GM21360 (cell line): Measurements from ENCODE around the gene FLAD1.

Experiments
- ATAC-seq: cut with Tn5 transposase; IDR thresholded peaks from one replicate; pipeline ENCODE4 v1.9.1; 2021; ENCODE audit warnings: mild to moderate bottlenecking, moderate library complexity; ENCODE audit not compliant: unreplicated experiment

The FLAD1 gene

DNA sequence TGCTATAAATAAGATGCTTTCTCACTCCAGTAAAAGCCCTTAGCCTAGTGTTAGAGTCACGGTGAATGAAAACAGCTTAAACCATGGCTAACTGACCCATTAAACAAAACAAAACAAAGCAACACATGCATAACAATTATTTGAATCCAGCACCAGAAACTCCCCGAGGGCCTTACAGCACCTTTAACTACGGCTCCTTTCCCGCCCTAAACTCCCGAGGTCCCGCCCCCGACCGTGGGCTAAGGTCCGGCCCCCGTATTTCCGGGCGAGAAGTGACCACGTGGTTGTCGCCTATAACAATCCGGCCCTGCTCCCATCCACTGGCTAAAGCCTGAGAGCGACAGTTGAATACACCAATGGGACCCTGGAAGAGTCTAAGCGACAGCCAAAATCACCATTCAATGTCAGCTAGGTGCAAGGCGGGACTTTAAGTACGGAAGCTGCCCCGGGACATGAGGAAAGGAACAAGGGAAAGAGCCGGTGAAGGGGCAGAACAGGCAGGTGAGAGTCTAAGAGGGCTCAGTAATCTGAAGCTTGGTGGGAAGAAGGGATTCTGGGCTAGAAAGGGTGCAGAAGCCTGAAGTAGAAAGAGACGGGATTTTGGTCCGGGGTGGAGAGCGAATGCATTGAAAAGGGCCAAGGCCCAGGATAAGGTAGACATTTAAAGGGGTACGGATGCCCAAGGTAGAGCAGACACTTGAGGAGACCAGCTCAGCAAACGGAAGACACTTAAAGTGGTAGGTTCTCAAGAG, at the start of gene FLAD1:
TSS of gene FLAD1 (plus strand) at position 448 of the 752 bp plus-strand sequence. CDS start 351 bp downstream, outside the sequence.
- peak; percentile 92 for ATAC-seq

- ATAC-seq = no peak
Observed at GRCh38 chr1:154934358-154934948, 48.7 kb upstream of the FLAD1 start.

DNA sequence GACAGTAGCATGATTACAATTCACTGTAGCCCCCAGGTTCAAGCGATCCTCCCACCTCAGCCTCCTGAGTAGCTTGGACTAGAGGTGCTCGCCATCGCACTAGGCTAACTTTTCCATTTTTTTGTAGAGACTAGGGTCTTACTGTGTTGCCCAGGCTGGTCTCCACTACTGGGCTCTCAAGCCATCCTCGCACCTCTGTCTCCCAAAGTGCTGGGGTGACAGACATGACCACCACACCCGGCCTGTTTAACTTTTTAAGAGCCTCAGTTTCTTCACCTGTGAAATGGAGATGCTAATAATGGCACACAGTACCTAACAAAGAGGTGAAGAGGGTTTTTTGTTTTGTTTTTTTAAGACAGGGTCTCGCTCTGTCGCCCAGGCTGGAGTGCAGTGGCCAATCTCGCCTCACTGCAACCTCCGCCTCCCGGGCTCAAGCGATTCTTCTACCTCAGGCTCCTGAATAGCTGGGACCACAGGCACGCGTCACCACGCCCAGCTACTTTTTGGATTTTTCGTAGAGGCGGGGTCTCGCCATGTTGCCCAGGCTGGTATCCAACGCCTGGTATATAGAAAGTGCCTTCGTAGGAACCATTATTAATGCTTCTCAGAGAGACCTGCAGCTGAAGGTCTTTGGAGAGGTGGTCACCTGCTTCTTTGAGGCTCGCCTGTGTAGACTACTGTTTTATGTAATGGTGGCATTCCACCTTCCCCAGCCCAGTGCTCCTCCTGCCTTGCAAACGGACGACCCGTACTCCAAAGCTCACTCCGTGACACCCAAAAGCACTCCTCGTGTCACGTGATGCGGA, 47.2 kb upstream of the FLAD1 start:
- no peak for ATAC-seq

DNA sequence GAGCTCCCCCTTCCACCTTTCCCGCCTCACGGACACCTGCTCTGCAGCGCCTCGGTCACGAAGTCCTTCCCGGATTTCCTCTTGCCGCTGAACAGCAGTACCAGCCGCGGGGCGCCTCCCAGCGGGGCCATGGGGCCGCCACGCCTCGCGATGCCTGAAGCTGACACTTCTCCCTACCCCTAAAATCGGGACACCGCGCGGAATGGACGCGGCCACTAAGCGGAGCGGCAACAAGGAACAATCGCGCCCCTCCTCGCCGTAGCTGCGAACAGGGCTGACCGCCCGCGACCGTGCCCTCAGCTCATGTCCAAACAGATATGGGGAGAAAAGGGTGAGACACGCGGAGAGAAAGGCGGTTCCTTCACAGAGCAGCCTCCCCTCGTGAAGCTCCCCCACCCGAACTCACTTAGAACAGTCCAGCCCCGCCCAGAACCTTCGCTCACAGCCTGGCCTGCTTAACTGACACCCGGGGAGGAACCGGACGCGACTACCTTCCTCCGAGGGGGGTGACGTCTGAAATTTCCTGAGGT, 46.5 kb upstream of the FLAD1 start, which contains the start of gene PMVK:
TSS of gene PMVK (minus strand) at position 165 of the 530 bp plus-strand sequence. CDS start at position 131, 34 bp downstream.
- ATAC-seq = peak; percentile 58

DNA sequence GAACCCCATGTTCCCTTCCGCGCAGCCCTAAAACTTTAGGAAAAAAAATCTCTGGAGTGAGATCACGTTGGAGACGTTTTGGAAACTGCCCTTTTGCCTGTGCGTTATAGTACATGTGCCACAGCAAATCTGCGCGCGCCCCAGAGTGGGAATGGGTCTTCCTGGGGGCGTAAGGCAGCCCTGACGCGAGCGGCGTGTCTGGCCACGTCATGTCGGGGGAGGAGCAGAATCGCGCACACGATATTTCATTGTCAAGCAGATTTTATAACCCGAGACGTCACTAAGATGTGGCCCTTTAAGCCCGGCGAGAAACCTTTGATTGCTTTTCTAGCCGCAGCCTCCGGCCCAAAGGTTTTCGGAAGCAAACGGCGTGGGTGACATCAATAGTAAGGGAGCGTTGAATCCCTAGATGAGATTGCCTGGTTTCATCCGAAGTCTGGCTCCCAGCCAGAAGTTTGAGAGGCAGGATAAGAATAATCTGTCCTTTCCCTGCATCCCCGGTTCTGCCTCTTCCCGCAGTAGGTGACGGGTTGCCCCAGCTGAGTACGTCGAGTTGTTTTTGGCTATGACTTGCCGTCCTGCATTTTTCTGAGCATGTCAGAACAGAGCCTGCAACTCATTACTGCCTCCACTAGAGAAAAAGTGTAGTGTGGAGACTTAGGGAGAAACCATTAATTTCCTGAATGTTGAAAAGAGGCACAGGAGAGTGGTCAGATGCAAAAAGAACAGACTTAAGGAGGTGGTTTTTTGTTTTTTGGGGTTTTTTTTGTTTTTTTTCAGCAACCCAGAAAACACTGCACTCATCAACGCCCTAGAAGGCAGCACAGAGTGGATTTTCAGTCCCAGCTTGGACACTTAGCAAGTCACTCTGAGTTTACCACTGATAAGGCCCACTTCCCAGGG, 45.8 kb upstream of the FLAD1 start:
- peak; percentile 60 for ATAC-seq

GRCh38 chr1:154937988-154938386, 45.2 kb upstream of the FLAD1 start:
- ATAC-seq = no peak

GRCh38 chr1:154938604-154939399, 44.3 kb upstream of the FLAD1 start:
- ATAC-seq = no peak

DNA sequence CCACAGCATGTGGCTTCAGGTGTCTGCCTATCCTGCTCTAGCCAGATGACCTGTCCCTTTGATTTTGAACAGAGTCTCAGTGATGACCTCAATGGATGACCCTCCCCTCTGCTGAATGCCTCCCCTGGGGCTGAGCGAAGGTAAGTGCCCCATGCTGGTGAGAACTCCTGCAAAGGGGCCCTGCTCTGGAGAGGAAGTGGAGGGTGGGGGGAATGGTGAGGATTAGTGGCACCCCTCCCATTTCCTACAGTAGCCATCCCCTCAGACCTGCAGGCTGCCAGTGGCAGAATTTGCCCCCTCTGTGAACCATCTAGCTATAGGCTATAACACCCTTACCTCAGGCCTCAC, 43.0 kb upstream of the FLAD1 start:
- no peak for ATAC-seq

GRCh38 chr1:154940651-154941194, 42.4 kb upstream of the FLAD1 start:
- ATAC-seq = no peak

DNA sequence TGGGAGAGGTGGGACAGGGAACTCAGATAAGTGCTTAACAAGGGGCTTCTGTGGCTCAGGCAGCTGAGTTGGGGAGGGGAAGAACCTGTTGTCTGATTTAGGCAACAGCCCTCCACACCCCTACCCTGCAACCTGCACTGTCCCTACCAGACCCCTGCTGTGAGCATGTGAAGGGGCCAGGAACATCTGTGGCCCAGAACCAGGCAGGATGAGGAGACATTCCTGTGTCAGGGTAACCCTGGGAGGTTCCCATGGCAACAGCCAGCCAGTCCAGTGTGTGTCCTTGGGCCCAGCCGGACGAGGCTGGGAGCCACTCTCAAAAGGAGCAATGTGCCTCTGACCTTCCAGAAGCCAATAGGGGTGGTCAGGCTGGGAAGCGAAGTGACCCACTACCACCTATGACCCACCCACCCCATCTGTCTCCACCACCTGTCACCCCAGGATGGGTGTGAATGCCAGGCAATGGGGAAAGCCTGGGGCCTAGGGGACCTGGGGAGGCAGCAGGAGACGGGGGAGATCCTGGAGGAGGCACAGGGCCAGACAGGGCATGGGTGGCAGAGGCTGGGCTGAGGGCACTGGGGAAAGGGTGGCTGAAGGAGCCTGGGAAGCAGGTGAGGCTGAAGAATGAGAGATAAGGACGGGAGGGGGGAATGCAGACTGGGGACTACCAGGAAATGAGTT, 41.7 kb upstream of the FLAD1 start:
- ATAC-seq = no peak

GRCh38 chr1:154943649-154944400, 39.3 kb upstream of the FLAD1 start:
- ATAC-seq = no peak

DNA sequence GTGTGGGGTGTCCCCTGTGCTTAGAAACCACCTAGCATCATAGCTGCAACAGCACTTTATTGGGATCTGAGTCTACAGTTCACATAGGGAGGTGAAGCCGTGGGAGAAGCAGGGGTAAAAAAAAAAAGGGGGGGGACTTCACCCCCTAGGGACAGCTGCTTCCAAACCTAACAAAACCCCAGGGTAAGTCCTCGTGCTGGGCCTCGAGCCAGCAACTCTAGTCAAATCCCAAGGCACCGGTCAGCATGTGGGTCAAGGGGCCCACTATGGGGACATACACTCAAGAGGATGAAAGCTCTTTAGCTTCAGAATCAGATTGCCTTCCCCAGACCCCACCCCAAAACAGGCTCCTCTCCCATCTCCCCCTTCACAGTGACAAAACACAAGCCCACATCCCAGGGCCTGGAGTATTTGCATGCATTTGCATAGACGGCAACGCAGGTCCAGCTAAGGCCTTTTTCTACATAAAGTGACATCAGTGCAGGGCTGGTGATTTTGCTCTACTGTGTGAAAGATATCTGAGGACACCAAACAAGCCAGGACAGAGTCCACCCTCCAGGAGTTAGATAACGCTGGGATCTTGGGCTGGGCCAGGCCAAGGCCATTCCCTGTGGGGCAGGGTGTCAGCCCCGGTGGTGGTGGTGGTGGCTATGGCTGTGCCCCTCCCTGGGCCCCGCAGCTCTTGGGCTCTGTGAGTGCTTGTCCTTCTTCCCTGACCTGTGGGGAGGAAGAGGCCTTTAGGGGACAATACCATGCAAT, 38.6 kb upstream of the FLAD1 start:
- no peak for ATAC-seq

GRCh38 chr1:154945160-154945961, 37.8 kb upstream of the FLAD1 start:
- no peak for ATAC-seq

GRCh38 chr1:154945962-154946850, 36.9 kb upstream of the FLAD1 start:
- ATAC-seq = no peak

DNA sequence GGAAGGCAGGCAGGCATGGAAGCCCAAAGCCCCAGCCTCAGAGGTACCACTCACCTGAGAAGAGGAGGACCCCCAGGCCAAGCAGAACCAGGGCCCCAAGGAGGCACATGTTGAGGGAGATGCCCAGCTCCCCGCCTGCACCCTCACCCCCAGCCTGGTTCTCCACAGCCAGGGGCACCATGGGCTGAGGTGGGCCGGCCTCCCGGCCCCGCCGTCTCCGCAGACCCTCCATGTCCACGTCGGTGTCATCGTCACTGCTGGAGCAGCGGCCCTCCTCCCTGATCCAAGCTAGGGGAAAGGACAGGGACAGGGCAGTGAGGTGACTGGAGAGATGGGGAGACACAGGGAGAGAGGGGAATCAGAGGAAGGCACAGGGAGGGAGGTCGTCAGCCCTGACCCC, 35.1 kb upstream of the FLAD1 start:
- no peak for ATAC-seq
